Measurements from ENCODE around the gene LASP1. TPM values are rescaled to one million over a fixed set of nuclear protein-coding genes. Genes with fewer than 3 reads are reported as not detected.
"Not testable (repeated sequence)": the region's sequence is repeated elsewhere in the genome, so short reads cannot be mapped to it uniquely, and the experiment has no call there.

The LASP1 gene
- total RNA-seq, 2 donors from 2014 or later = 87.2 to 219 TPM

GRCh38 chr17:38911081-38911730 lies 41.3 kb downstream of the LASP1 start:
- Histone ChIP-seq H3K27me3 (replicated peaks; ENCODE audit: insufficient read depth) (no peaks in the 10 kb centered on the region), H3K36me3 (peaks cover 23% of the 10 kb centered on the region), H3K4me3 (no peak overlapping the region), H3K27ac (no peak overlapping the region), H3K4me1 (ENCODE audit: control insufficient read depth in 1 of 2, low read depth in 2 of 2) (peaks cover 14 to 48% of the 10 kb centered on the region in 2 donors), H3K9me3 (no peaks in the 10 kb centered on the region)
- DNase-seq (ENCODE audit: low spot score) (no peak), ATAC-seq (ENCODE audit: insufficient number of reproducible peaks, low FRiP score, low read depth) (no peak)
- no peak for TF ChIP-seq CTCF (IDR thresholded peaks at IDR 0.05)

- H3K27me3 ChIP-seq (replicated peaks; ENCODE audit: insufficient read depth); ATAC-seq (ENCODE audit: insufficient number of reproducible peaks, low FRiP score, low read depth); DNase-seq (ENCODE audit: low spot score); H3K4me3 ChIP-seq; H3K9me3 ChIP-seq: not testable (repeated sequence)
- peaks cover 28% of the 10 kb centered on the region for H3K36me3 ChIP-seq
- peaks cover 11 to 43% of the 10 kb centered on the region in 2 donors for H3K4me1 ChIP-seq (ENCODE audit: control insufficient read depth in 1 of 2, low read depth in 2 of 2)
- H3K27ac ChIP-seq = peak overlapping the region; percentile 55 to 68
Measured at GRCh38 chr17:38911731-38912081, 41.8 kb downstream of the LASP1 start.

- H3K27ac ChIP-seq = peak overlapping the region; percentile 55 to 68
- DNase-seq (ENCODE audit: low spot score) = no peak
- TF ChIP-seq CTCF (IDR thresholded peaks at IDR 0.05) = no peak
- peaks cover 30% of the 10 kb centered on the region for H3K36me3 ChIP-seq
- no peak overlapping the region for H3K4me3 ChIP-seq
- H3K9me3 ChIP-seq = no peaks in the 10 kb centered on the region
- no peaks in the 10 kb centered on the region for H3K27me3 ChIP-seq (replicated peaks; ENCODE audit: insufficient read depth)
- H3K4me1 ChIP-seq (ENCODE audit: control insufficient read depth in 1 of 2, low read depth in 2 of 2) = peaks cover 8 to 37% of the 10 kb centered on the region in 2 donors
- no peak for ATAC-seq (ENCODE audit: insufficient number of reproducible peaks, low FRiP score, low read depth)
Measured at GRCh38 chr17:38912221-38912813, 42.5 kb downstream of the LASP1 start.

- H3K9me3 ChIP-seq = no peaks in the 10 kb centered on the region
- H3K36me3 ChIP-seq = peaks cover 47% of the 10 kb centered on the region
- no peak for TF ChIP-seq CTCF (IDR thresholded peaks at IDR 0.05)
- ATAC-seq (ENCODE audit: insufficient number of reproducible peaks, low FRiP score, low read depth) (no peak), DNase-seq (ENCODE audit: low spot score) (no peak)
- H3K27me3 ChIP-seq (replicated peaks; ENCODE audit: insufficient read depth) = no peaks in the 10 kb centered on the region
- H3K4me1 ChIP-seq (ENCODE audit: control insufficient read depth in 1 of 2, low read depth in 2 of 2) = peaks cover 8 to 32% of the 10 kb centered on the region in 2 donors
- H3K27ac ChIP-seq = no peak overlapping the region
- no peak overlapping the region for H3K4me3 ChIP-seq
Measured at GRCh38 chr17:38914741-38915638, 45.1 kb downstream of the LASP1 start.

- H3K4me1 ChIP-seq (ENCODE audit: control insufficient read depth in 1 of 2, low read depth in 2 of 2) = peaks cover 11 to 38% of the 10 kb centered on the region in 2 donors
- no peaks in the 10 kb centered on the region for H3K27me3 ChIP-seq (replicated peaks; ENCODE audit: insufficient read depth)
- peaks cover 47% of the 10 kb centered on the region for H3K36me3 ChIP-seq
- H3K27ac ChIP-seq = no peak overlapping the region
- ATAC-seq (ENCODE audit: insufficient number of reproducible peaks, low FRiP score, low read depth) (no peak), DNase-seq (ENCODE audit: low spot score) (no peak)
- no peak for TF ChIP-seq CTCF (IDR thresholded peaks at IDR 0.05)
- no peak overlapping the region for H3K4me3 ChIP-seq
- no peaks in the 10 kb centered on the region for H3K9me3 ChIP-seq
Measured at GRCh38 chr17:38915639-38915995, 45.8 kb downstream of the LASP1 start.
